Prostate gland (tissue), 2 donors: ENCODE data around the gene GULP1.

Experiments used
- CTCF ChIP-seq, 4 experiments: fragments of 200-600 bp in 2 of 4; fragments of 450-650 bp in 2 of 4; sonication (generic) in 2 of 4; IDR thresholded peaks; 1 replicate in 3 of 4; 2 replicates in 1 of 4; pipeline ENCODE4 v1.5.1; 2016 to 2019; ENCODE audit warnings: antibody characterized with exemption in 4 of 4, mild to moderate bottlenecking in 2 of 4, moderate library complexity in 2 of 4
- POLR2A ChIP-seq: fragments of 450-650 bp; IDR thresholded peaks from one replicate; pipeline ENCODE4 v1.6.1; 2016; ENCODE audit warnings: antibody characterized with exemption, mild to moderate bottlenecking
- POLR2AphosphoS5 ChIP-seq: sonication (generic); formaldehyde crosslinking; IDR thresholded peaks from one replicate; pipeline ENCODE4 v1.6.1; 2017; ENCODE audit warnings: antibody characterized with exemption

GRCh38 chr2:188494906-188495305 is 203.2 kb downstream of the GULP1 start:
- TF ChIP-seq POLR2AphosphoS5 (no peak), CTCF (IDR thresholded peaks at IDR 0.05) (no peak), POLR2A (no peak)
